Measurements from ENCODE around the gene EEF1A2. TPM values are rescaled to one million over a fixed set of nuclear protein-coding genes. Genes with fewer than 3 reads are reported as not detected.
A peak's percentile ranks its signal among the peaks of the same experiment; 100 is the strongest.

EEF1A2 gene
- total and polyA plus RNA-seq, 2 experiments from 2014 or later: 1.3 to 37.1 TPM

DNA sequence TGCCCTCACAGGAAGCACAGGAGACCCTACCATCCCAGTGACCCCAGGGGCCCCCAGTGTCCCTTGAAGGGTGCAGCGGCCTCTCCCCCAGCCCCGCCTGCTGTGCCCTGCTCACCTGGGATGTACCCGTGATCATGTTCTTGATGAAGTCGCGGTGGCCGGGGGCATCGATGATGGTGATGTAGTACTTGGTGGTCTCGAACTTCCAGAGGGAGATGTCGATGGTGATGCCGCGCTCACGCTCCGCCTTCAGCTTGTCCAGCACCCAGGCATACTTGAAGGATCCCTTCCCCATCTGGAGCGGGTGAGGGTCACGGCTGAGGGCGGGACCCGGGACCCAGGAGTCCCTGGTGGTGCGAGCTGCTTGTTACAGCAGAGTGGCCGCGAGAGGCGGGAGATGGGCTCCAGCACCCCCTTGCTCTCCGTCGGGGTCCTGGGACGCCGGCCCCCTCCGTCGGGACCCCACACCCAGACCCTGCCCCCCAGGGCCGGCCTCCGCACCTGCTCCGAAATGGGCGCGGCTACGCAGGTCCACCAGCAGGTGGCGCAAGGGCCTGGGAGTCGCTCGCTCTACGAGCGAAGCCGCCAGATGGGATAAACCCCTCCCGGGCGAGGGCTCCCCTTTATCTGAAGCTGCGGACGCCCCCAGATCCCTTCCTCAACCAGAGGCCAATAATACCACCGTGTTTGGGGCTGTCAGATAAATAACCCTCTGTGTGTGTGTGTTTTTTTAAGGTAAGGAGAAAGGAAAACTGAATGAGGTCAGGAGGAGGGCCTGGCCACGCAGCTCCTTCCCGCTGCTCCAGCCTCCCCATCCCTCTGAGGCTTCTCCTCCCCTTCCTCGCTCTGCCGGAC lies 2.9 kb downstream of the EEF1A2 start:
- Histone ChIP-seq H4K20me1 (replicated peaks; ENCODE audit: insufficient read depth) (no peaks in the 10 kb centered on the region), H3K4me3 (peak overlapping the region; percentile 45; the same call in 1 of the 2 replicates), H3K4me1 (ENCODE audit: insufficient read depth) (peaks cover 14% of the 10 kb centered on the region; the same call in 1 of the 2 replicates), H3K36me3 (ENCODE audit: insufficient read depth) (no peaks in the 10 kb centered on the region), H3K4me2 (peak overlapping the region; percentile 81), H3K27me3 (ENCODE audit: insufficient read depth) (peaks cover 36% of the 10 kb centered on the region), H3K9me2 (ENCODE audit: insufficient read depth) (0 out of 2 replicates have a peak, but pooled peaks cover 5% of the 10 kb centered on the region), H2AFZ (peak overlapping the region; percentile 91; the same call in 1 of the 2 replicates), H3K79me2 (replicated peaks; ENCODE audit: insufficient read depth) (no peaks in the 10 kb centered on the region), H3F3A (replicated peaks; ENCODE audit: low read depth) (no peaks in the 10 kb centered on the region), H3K27ac (ENCODE audit: low read depth) (no peak overlapping the region)
- Mint-ChIP-seq H3K4me1 (peaks cover 3% of the 10 kb centered on the region; the same call in 2 of the 3 replicates), H3K27ac (no peak overlapping the region), H3K27me3 (ENCODE audit: insufficient read depth, low read depth, poor library complexity) (peaks cover 31% of the 10 kb centered on the region), H3K36me3 (ENCODE audit: low read depth) (peaks cover 17% of the 10 kb centered on the region), H3K9me3 (peaks cover 3% of the 10 kb centered on the region; the same call in 1 of the 3 replicates), H3K4me3 (peak overlapping the region; percentile 49; the same call in 2 of the 3 replicates)
- DNase-seq (ENCODE audit: low spot score): peak; percentile 87
- ATAC-seq: peak; percentile 68
- TF ChIP-seq EZH2phosphoT487 (IDR thresholded peaks at IDR 0.05; ENCODE audit: unreplicated experiment) (no peak), CREB1 (CRISPR knock-in tag; IDR thresholded peaks at IDR 0.05; ENCODE audit: low read depth) (peak; percentile 46)
- TF ChIP-seq, protein P1, sequence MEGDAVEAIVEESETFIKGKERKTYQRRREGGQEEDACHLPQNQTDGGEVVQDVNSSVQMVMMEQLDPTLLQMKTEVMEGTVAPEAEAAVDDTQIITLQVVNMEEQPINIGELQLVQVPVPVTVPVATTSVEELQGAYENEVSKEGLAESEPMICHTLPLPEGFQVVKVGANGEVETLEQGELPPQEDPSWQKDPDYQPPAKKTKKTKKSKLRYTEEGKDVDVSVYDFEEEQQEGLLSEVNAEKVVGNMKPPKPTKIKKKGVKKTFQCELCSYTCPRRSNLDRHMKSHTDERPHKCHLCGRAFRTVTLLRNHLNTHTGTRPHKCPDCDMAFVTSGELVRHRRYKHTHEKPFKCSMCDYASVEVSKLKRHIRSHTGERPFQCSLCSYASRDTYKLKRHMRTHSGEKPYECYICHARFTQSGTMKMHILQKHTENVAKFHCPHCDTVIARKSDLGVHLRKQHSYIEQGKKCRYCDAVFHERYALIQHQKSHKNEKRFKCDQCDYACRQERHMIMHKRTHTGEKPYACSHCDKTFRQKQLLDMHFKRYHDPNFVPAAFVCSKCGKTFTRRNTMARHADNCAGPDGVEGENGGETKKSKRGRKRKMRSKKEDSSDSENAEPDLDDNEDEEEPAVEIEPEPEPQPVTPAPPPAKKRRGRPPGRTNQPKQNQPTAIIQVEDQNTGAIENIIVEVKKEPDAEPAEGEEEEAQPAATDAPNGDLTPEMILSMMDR (conservative IDR thresholded peaks at IDR 0.05; ENCODE audit: low read depth in 2 of 2): peak; percentile 84 to 91

GRCh38 chr20:63495167-63495720 lies 3.6 kb downstream of the EEF1A2 start:
- Histone ChIP-seq H3K79me2 (replicated peaks; ENCODE audit: insufficient read depth) (no peaks in the 10 kb centered on the region), H3F3A (replicated peaks; ENCODE audit: low read depth) (no peaks in the 10 kb centered on the region), H3K9me2 (ENCODE audit: insufficient read depth) (0 out of 2 replicates have a peak, but pooled peaks cover 5% of the 10 kb centered on the region), H3K27me3 (ENCODE audit: insufficient read depth) (peaks cover 35% of the 10 kb centered on the region), H3K4me3 (no peak overlapping the region), H3K4me2 (no peak overlapping the region), H4K20me1 (replicated peaks; ENCODE audit: insufficient read depth) (no peaks in the 10 kb centered on the region), H3K27ac (ENCODE audit: low read depth) (no peak overlapping the region), H3K4me1 (ENCODE audit: insufficient read depth) (peaks cover 14% of the 10 kb centered on the region; the same call in 1 of the 2 replicates), H2AFZ (no peak overlapping the region), H3K36me3 (ENCODE audit: insufficient read depth) (no peaks in the 10 kb centered on the region)
- DNase-seq (ENCODE audit: low spot score) (no peak), ATAC-seq (no peak)
- H3K36me3 Mint-ChIP-seq (ENCODE audit: low read depth): peaks cover 17% of the 10 kb centered on the region
- no peak overlapping the region for H3K27ac Mint-ChIP-seq
- H3K4me1 Mint-ChIP-seq: peaks cover 3% of the 10 kb centered on the region; the same call in 2 of the 3 replicates
- H3K4me3 Mint-ChIP-seq: no peak overlapping the region
- peaks cover 3% of the 10 kb centered on the region; the same call in 1 of the 3 replicates for H3K9me3 Mint-ChIP-seq
- peaks cover 31% of the 10 kb centered on the region for H3K27me3 Mint-ChIP-seq (ENCODE audit: insufficient read depth, low read depth, poor library complexity)
- TF ChIP-seq, protein P2, sequence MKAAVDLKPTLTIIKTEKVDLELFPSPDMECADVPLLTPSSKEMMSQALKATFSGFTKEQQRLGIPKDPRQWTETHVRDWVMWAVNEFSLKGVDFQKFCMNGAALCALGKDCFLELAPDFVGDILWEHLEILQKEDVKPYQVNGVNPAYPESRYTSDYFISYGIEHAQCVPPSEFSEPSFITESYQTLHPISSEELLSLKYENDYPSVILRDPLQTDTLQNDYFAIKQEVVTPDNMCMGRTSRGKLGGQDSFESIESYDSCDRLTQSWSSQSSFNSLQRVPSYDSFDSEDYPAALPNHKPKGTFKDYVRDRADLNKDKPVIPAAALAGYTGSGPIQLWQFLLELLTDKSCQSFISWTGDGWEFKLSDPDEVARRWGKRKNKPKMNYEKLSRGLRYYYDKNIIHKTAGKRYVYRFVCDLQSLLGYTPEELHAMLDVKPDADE (IDR thresholded peaks at IDR 0.05): no peak
- no peak for TF ChIP-seq ZNF331 (CRISPR knock-in tag; IDR thresholded peaks at IDR 0.05; ENCODE audit: low read depth)
- no peak for TF ChIP-seq NANOG (IDR thresholded peaks at IDR 0.05; ENCODE audit: borderline replicate concordance)
- TF ChIP-seq, protein P3, sequence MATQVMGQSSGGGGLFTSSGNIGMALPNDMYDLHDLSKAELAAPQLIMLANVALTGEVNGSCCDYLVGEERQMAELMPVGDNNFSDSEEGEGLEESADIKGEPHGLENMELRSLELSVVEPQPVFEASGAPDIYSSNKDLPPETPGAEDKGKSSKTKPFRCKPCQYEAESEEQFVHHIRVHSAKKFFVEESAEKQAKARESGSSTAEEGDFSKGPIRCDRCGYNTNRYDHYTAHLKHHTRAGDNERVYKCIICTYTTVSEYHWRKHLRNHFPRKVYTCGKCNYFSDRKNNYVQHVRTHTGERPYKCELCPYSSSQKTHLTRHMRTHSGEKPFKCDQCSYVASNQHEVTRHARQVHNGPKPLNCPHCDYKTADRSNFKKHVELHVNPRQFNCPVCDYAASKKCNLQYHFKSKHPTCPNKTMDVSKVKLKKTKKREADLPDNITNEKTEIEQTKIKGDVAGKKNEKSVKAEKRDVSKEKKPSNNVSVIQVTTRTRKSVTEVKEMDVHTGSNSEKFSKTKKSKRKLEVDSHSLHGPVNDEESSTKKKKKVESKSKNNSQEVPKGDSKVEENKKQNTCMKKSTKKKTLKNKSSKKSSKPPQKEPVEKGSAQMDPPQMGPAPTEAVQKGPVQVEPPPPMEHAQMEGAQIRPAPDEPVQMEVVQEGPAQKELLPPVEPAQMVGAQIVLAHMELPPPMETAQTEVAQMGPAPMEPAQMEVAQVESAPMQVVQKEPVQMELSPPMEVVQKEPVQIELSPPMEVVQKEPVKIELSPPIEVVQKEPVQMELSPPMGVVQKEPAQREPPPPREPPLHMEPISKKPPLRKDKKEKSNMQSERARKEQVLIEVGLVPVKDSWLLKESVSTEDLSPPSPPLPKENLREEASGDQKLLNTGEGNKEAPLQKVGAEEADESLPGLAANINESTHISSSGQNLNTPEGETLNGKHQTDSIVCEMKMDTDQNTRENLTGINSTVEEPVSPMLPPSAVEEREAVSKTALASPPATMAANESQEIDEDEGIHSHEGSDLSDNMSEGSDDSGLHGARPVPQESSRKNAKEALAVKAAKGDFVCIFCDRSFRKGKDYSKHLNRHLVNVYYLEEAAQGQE (IDR thresholded peaks at IDR 0.05; ENCODE audit: unreplicated experiment): no peak

Measured in GM23338 (cell line).